Transverse colon (tissue), 4 donors: ENCODE results near the gene GET4. TPM values are rescaled to one million over a fixed set of nuclear protein-coding genes. Genes with fewer than 3 reads are reported as not detected.

Experiments used
- DNase-seq: peaks from one replicate; pipeline ENCODE4 v3.0.0-alpha.2; 2019
- H3K27ac ChIP-seq, 4 donors: fragments of 200-600 bp; sonication (generic); 2 replicates each; pipeline ENCODE4 v1.5.1; 2016 to 2018; ENCODE audit warnings: inconsistent platforms in 4 of 4
- H3K27me3 ChIP-seq: fragments of 200-600 bp; sonication (generic); 2 replicates; pipeline ENCODE4 v1.5.1; 2017; ENCODE audit warnings: inconsistent platforms
- H3K36me3 ChIP-seq, 4 donors: fragments of 200-600 bp; sonication (generic); 2 replicates each; pipeline ENCODE4 v1.5.1; 2017 to 2019; ENCODE audit warnings: inconsistent platforms in 4 of 4
- H3K4me1 ChIP-seq, 4 donors: fragments of 200-600 bp; sonication (generic); 2 replicates each; pipeline ENCODE4 v1.5.1; 2017 to 2020; ENCODE audit warnings: inconsistent platforms in 4 of 4
- H3K4me3 ChIP-seq, 4 donors: fragments of 200-600 bp; sonication (generic); 1 replicate in 1 of 4; 2 replicates in 3 of 4; pipeline versions ENCODE4 v1.5.1 to v1.6.1; 2017 to 2019; ENCODE audit warnings: inconsistent platforms in 4 of 4
- H3K9me3 ChIP-seq, 2 donors: fragments of 200-600 bp; sonication (generic); 2 replicates each; pipeline ENCODE4 v1.5.1; 2017 to 2019; ENCODE audit warnings: inconsistent platforms in 2 of 2
- EP300 ChIP-seq: sonication (generic); formaldehyde crosslinking; IDR thresholded peaks from one replicate; pipeline ENCODE4 v1.6.1; 2017; ENCODE audit warnings: antibody characterized with exemption, low read depth
- POLR2A ChIP-seq: fragments of 450-650 bp; IDR thresholded peaks from one replicate; pipeline ENCODE4 v1.6.1; 2016; ENCODE audit warnings: antibody characterized with exemption, mild to moderate bottlenecking, moderate library complexity
- POLR2AphosphoS5 ChIP-seq, 3 donors: sonication (generic); formaldehyde crosslinking; IDR thresholded peaks; one replicate each; pipeline ENCODE4 v1.6.1; 2016; ENCODE audit warnings: antibody characterized with exemption in 3 of 3
- WGBS, 2 donors: methylation state at CpG; one replicate each; pipeline ENCODE4 v1.1.5; 2018; ENCODE audit warnings: low coverage in 1 of 2; 5-methylcytosine and 5-hydroxymethylcytosine counted together
- in situ Hi-C, 4 donors: fragments of 200-750 bp; cut with MboI; loops; one replicate each; pipeline versions ENCODE4 v1.15.0 to v1.15.1; 2017; ENCODE audit warnings: low sequenced_read_pairs in 3 of 4, low pct_ligation_motif_present in 1 of 4, low pct_unique_long_range_greater_than_20kb in 1 of 4
- intact Hi-C: fragments of 100-400 bp; cut with DNase I; formaldehyde crosslinking; loops from one replicate; pipeline ENCODE4 v1.15.1; 2023; ENCODE audit warnings: low total_unique reads
- total RNA-seq, 4 donors: library from RNA; depleted of rRNA; stranded (reverse); fragments of >200 nt; gene quantifications; one replicate each; pipeline ENCODE4 v1.1.0, GENCODE V29; 2016
- TF ChIP-seq, protein P1 (sequence below), 5 experiments: fragments of 200-600 bp in 3 of 5; fragments of 450-650 bp in 2 of 5; sonication (generic) in 3 of 5; IDR thresholded peaks; 1 replicate in 2 of 5; 2 replicates in 3 of 5; pipeline ENCODE4 v1.5.1; 2016 to 2017; ENCODE audit warnings: antibody characterized with exemption in 5 of 5, inconsistent platforms in 3 of 5, mild to moderate bottlenecking in 2 of 5, moderate library complexity in 1 of 5

Gene GET4, protein sequence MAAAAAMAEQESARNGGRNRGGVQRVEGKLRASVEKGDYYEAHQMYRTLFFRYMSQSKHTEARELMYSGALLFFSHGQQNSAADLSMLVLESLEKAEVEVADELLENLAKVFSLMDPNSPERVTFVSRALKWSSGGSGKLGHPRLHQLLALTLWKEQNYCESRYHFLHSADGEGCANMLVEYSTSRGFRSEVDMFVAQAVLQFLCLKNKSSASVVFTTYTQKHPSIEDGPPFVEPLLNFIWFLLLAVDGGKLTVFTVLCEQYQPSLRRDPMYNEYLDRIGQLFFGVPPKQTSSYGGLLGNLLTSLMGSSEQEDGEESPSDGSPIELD
- 100 to 1,000 TPM in 2 of 4 donors, 10 to 100 TPM in 2; 49.4 to 116 (median 85.2) TPM for total RNA-seq

GRCh38 chr7:876077-876971, at the start of gene GET4:
Gene GET4, plus strand, starts transcription at chr7:876554. Its CDS starts 92 bp downstream, at chr7:876646.
- 0% methylated on average over 52 of the region's 129 CpGs; no CpG with 5 or more reads in 1 of the 2 donors for WGBS, 2 donors
- peaks cover 0 to 7% (median 2%) of the 10 kb centered on the region in 4 donors for H3K36me3 ChIP-seq
- H3K27ac ChIP-seq: peak within 1 kb of the TSS; percentile 91 to 96 (median 94)
- intact Hi-C loops: no loop called here
- H3K4me1 ChIP-seq: peaks cover 22 to 49% (median 36%) of the 10 kb centered on the region in 4 donors
- H3K9me3 ChIP-seq: no peaks in the 10 kb centered on the region
- peak; percentile 97 for DNase-seq
- no peaks in the 10 kb centered on the region for H3K27me3 ChIP-seq
- TF ChIP-seq EP300 (no peak), POLR2AphosphoS5 (IDR thresholded peaks at IDR 0.05) (peak; percentile 73 to 89 (median 85)), POLR2A (peak; percentile 76)
- TF ChIP-seq, protein P1, sequence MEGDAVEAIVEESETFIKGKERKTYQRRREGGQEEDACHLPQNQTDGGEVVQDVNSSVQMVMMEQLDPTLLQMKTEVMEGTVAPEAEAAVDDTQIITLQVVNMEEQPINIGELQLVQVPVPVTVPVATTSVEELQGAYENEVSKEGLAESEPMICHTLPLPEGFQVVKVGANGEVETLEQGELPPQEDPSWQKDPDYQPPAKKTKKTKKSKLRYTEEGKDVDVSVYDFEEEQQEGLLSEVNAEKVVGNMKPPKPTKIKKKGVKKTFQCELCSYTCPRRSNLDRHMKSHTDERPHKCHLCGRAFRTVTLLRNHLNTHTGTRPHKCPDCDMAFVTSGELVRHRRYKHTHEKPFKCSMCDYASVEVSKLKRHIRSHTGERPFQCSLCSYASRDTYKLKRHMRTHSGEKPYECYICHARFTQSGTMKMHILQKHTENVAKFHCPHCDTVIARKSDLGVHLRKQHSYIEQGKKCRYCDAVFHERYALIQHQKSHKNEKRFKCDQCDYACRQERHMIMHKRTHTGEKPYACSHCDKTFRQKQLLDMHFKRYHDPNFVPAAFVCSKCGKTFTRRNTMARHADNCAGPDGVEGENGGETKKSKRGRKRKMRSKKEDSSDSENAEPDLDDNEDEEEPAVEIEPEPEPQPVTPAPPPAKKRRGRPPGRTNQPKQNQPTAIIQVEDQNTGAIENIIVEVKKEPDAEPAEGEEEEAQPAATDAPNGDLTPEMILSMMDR (IDR thresholded peaks at IDR 0.05): peak in 4 of 5 experiments; percentile 14 to 45 (median 30)
- in situ Hi-C loops: loop anchor here in 1 of 4 donors (10.0 kb wide), 1 partner anchor 92 kb away; no protein-coding TSS in a partner anchor
- H3K4me3 ChIP-seq: peak within 1 kb of the TSS; percentile 62 to 95 (median 88)

DNA sequence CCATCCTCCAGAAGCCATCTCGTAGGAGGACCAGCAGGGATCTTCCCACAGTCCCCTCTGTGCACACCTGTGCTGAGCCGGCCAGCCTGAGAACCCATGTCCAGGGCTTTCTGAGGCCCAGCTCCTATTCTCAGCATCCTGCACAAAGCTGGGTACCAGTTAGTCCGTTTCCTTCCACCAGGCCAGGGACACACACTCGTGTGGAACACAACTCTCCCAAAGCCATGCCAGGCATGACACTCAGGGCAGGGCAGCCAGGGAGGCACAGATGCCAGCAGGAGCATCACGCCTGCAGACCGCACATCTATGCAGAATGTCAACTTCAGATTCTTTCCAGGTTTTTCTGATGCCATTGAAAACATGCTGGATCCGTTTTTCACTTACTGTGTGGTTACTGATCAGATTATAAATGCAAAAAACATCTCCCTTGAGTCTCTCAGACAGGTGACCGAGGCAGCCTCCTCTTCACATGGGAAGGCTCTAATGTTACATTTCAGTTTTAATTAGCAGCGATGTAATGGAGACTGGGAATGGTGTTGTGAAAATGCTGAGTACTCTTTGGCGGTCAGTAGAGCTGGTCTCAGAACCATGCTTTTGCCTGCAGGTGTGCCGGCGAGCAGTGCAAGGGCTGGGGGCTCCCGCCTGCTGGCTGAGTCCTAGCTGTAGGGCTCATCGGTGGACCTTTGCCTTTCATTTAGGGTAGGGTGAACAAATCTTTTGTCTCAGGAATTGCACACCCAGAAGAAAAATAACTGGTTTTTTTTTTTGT, 47.4 kb upstream of the GET4 start:
- Histone ChIP-seq H3K4me1 (peaks cover 14 to 65% (median 41%) of the 10 kb centered on the region in 4 donors), H3K4me3 (no peak overlapping the region), H3K36me3 (no peaks in the 10 kb centered on the region), H3K27ac (peak overlapping the region in 2 of 4 donors; percentile 2 to 87), H3K9me3 (no peaks in the 10 kb centered on the region), H3K27me3 (no peaks in the 10 kb centered on the region)
- TF ChIP-seq, protein P1 (IDR thresholded peaks at IDR 0.05): no peak
- TF ChIP-seq POLR2A (no peak), POLR2AphosphoS5 (IDR thresholded peaks at IDR 0.05) (no peak), EP300 (no peak)
- DNase-seq: no peak
- in situ Hi-C loops (no loop called here), intact Hi-C loops (no loop called here)
- WGBS, 2 donors: 88% methylated on average over 14 of the region's 14 CpGs; no CpG with 5 or more reads in 1 of the 2 donors

DNA sequence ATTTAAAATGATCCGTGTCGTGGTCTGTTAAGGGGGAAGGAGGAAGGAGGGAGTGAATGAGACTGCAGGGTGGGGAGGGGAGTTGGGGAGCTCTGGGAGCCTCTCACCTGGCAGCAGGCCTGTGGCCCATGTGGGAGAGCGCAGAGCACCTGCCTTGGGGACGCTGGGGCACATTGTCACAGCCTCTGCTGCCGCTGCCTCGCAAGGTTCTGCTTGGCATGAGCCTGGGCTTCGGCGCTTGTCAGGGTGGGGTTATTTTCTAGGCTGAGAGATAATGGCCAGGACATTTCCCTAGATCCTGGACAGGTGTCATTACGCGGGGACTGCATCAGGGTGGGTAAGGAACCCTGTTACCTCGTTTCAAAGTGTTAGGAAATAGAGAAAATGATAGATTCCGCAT, 46.3 kb upstream of the GET4 start:
- WGBS, 2 donors: 72 to 86% methylated on average over 7 to 12 of the region's 12 CpGs
- in situ Hi-C loops: no loop called here

More for the DNA sequence above, 46.3 kb upstream of the GET4 start:
- Histone ChIP-seq H3K36me3 (no peaks in the 10 kb centered on the region), H3K27ac (peak overlapping the region; percentile 76 to 87 (median 83)), H3K4me1 (peaks cover 14 to 58% (median 36%) of the 10 kb centered on the region in 4 donors), H3K9me3 (no peaks in the 10 kb centered on the region), H3K4me3 (no peak overlapping the region), H3K27me3 (no peaks in the 10 kb centered on the region)
- no peak for TF ChIP-seq POLR2AphosphoS5 (IDR thresholded peaks at IDR 0.05)
- no peak for TF ChIP-seq POLR2A
- TF ChIP-seq, protein P1 (IDR thresholded peaks at IDR 0.05): no peak
- TF ChIP-seq EP300: no peak
- no peak for DNase-seq
- intact Hi-C loops: loop anchor here (5.0 kb wide), 1 partner anchor 37 kb away; no protein-coding TSS in a partner anchor
